NCI-H510A treated with DMSO at 0.1 percent for 48 hours (cell line): Measurements from ENCODE around the gene SETD1A.
A peak's percentile ranks its signal among the peaks of the same experiment; 100 is the strongest.

ENCODE experiments used
- DNase-seq: peaks from one replicate; lab custom pipeline; 2025; lab: John Stamatoyannopoulos, UW

SETD1A gene

GRCh38 chr16:30957456-30958174 lies at the start of gene SETD1A:
TSS of gene SETD1A (plus strand) at chr16:30957754. CDS start at chr16:30958732, 978 bp downstream.
- DNase-seq, result peak; percentile 96

GRCh38 chr16:30910427-30911029 lies 47.0 kb upstream of the SETD1A start:
- DNase-seq, result no peak

- no peak for DNase-seq
Observed at GRCh38 chr16:30912794-30913412, 44.7 kb upstream of the SETD1A start.

GRCh38 chr16:30914830-30915229 lies 42.7 kb upstream of the SETD1A start:
- DNase-seq, result no peak

GRCh38 chr16:30918614-30919013 lies 38.9 kb upstream of the SETD1A start:
- DNase-seq, result no peak

- no peak for DNase-seq
Observed at GRCh38 chr16:30920891-30921290, 36.7 kb upstream of the SETD1A start.

GRCh38 chr16:30921459-30921747 lies 36.2 kb upstream of the SETD1A start:
- no peak for DNase-seq

GRCh38 chr16:30921748-30922419 lies 35.7 kb upstream of the SETD1A start:
- DNase-seq, result peak; percentile 70

- peak; percentile 100 for DNase-seq
Observed at GRCh38 chr16:30922420-30922959, 35.1 kb upstream of the SETD1A start.

GRCh38 chr16:30922960-30923535 lies 34.5 kb upstream of the SETD1A start:
- peak; percentile 100 for DNase-seq

GRCh38 chr16:30923554-30924075 lies 33.9 kb upstream of the SETD1A start, which contains the start of gene FBXL19:
TSS of gene FBXL19 (plus strand) at chr16:30923572. CDS start at chr16:30925755, 2,183 bp downstream.
- DNase-seq, result no peak

- DNase-seq, result no peak
Observed at GRCh38 chr16:30924076-30924912, 33.3 kb upstream of the SETD1A start.

- no peak for DNase-seq
Observed at GRCh38 chr16:30924913-30925631, 32.5 kb upstream of the SETD1A start.

GRCh38 chr16:30925632-30925987 lies 31.9 kb upstream of the SETD1A start:
- no peak for DNase-seq

GRCh38 chr16:30925995-30926811 lies 31.4 kb upstream of the SETD1A start:
- DNase-seq, result no peak

GRCh38 chr16:30926937-30927788 lies 30.4 kb upstream of the SETD1A start:
- no peak for DNase-seq

GRCh38 chr16:30927789-30928378 lies 29.7 kb upstream of the SETD1A start:
- peak; percentile 58 for DNase-seq

- DNase-seq, result no peak
Observed at GRCh38 chr16:30928390-30928789, 29.2 kb upstream of the SETD1A start.
